HEK293T (cell line): ENCODE measurements around the gene VAV1.
A peak's percentile ranks its signal among the peaks of the same experiment; 100 is the strongest.

Experiments
- CTCF ChIA-PET: fragments of 350-600 bp; formaldehyde crosslinking; extraction: SDS; loops from one replicate; lab custom pipeline; 2021; ENCODE audit warnings: antibody characterized with exemption, inconsistent platforms; lab: Yijun Ruan, JAX
- POLR2A ChIA-PET: fragments of 350-600 bp; formaldehyde crosslinking; extraction: SDS; loops from one replicate; lab custom pipeline; 2020; ENCODE audit warnings: antibody characterized with exemption, inconsistent platforms; lab: Yijun Ruan, JAX
- DNase-seq: peaks from one replicate; pipeline ENCODE4 v3.0.0; 2012; ENCODE audit warnings: mixed read lengths; ENCODE audit errors: extremely low spot score
- ARNT ChIP-seq: fragments of 450-650 bp; IDR thresholded peaks from 2 replicates; pipeline ENCODE4 v1.6.1; 2017; ENCODE audit warnings: mild to moderate bottlenecking
- BHLHE40 ChIP-seq: fragments of 450-650 bp; IDR thresholded peaks from 2 replicates; pipeline ENCODE4 v1.6.1; 2016; ENCODE audit warnings: mild to moderate bottlenecking, moderate library complexity, borderline replicate concordance
- CTBP1 ChIP-seq: fragments of 450-650 bp; IDR thresholded peaks from 2 replicates; pipeline ENCODE4 v1.6.1; 2016; ENCODE audit warnings: borderline replicate concordance
- ELF4 ChIP-seq: fragments of 450-650 bp; IDR thresholded peaks from 2 replicates; pipeline ENCODE4 v1.6.1; 2017; ENCODE audit warnings: antibody characterized with exemption
- FOXA1 ChIP-seq: fragments of 450-650 bp; IDR thresholded peaks from 2 replicates; pipeline ENCODE4 v1.6.1; 2016; ENCODE audit warnings: mild to moderate bottlenecking
- FOXK2 ChIP-seq: fragments of 450-650 bp; IDR thresholded peaks from 2 replicates; pipeline ENCODE4 v1.6.1; 2016; ENCODE audit warnings: mild to moderate bottlenecking
- FOXM1 ChIP-seq: fragments of 450-650 bp; IDR thresholded peaks from 2 replicates; pipeline ENCODE4 v1.6.1; 2017; ENCODE audit warnings: mild to moderate bottlenecking, borderline replicate concordance
- HDGF ChIP-seq: fragments of 450-650 bp; IDR thresholded peaks from 2 replicates; pipeline ENCODE4 v1.6.1; 2017; ENCODE audit warnings: antibody characterized with exemption, borderline replicate concordance
- L3MBTL2 ChIP-seq: fragments of 450-650 bp; conservative IDR thresholded peaks from 2 replicates; pipeline ENCODE4 v1.6.1; 2016; ENCODE audit warnings: mild to moderate bottlenecking
- LEF1 ChIP-seq: fragments of 450-650 bp; IDR thresholded peaks from 2 replicates; pipeline ENCODE4 v1.6.1; 2017; ENCODE audit warnings: mild to moderate bottlenecking, borderline replicate concordance
- NFRKB ChIP-seq: fragments of 450-650 bp; IDR thresholded peaks from 2 replicates; pipeline ENCODE4 v1.6.1; 2016; ENCODE audit warnings: mild to moderate bottlenecking, moderate library complexity
- SP1 ChIP-seq: fragments of 450-650 bp; IDR thresholded peaks from 2 replicates; pipeline ENCODE4 v1.6.1; 2017
- SUZ12 ChIP-seq: fragments of 450-650 bp; IDR thresholded peaks from 2 replicates; pipeline ENCODE4 v1.6.1; 2016; ENCODE audit warnings: mild to moderate bottlenecking
- TARDBP ChIP-seq: fragments of 450-650 bp; IDR thresholded peaks from 2 replicates; pipeline ENCODE4 v1.6.1; 2016
- ZNF384 ChIP-seq: fragments of 450-650 bp; IDR thresholded peaks from 2 replicates; pipeline ENCODE4 v1.6.1; 2016
- TF ChIP-seq, protein P1 (sequence below): fragments of 450-650 bp; IDR thresholded peaks from 2 replicates; pipeline ENCODE4 v1.6.1; 2016

VAV1 gene

DNA sequence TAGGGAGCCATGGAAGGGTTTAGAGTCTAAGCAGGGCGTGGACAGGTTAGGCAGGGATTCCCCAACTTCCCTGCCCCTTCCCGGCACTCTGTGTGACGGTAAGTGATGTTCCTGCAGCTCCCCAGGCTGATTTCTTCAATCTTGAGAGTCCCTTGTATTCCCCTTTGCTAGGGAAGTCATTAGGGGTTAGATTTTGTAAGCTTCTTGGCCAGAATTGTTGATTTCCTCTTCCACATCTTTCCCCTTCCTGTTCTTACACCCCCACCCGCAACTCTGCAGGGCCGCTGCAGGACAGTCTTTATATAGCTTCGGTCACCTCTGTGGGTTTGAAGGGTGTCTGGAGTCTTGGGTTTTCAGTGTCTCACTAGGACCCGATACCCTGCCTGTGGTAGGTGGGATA is 104.2 kb downstream of the VAV1 start:
- ChIA-PET POLR2A (no interaction called here), CTCF (no interaction called here)

DNA sequence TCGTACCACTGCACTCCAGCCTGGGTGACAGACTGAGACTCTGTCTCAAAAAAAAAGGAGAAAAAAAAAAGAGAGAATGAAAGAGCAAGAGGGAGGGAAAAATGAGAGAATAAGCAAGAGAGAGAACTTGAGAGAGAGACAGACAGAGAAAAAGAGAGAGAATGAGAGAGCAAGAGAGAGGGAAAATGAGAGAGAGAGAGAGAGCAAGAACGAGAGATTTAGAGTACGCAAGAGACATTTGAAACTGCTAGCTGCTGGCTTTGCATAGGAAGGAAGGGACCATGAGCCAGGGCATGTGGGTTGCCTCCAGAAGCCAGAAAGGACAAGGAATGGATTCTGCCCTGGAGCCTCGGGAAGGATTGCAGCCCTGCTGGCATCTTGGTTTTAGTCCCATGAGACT is 105.3 kb downstream of the VAV1 start:
- no peak for DNase-seq
- no peak for TF ChIP-seq ARNT
- TF ChIP-seq ELF4, result no peak
- no peak for TF ChIP-seq NFRKB
- no peak for TF ChIP-seq SUZ12
- TF ChIP-seq, protein P1, sequence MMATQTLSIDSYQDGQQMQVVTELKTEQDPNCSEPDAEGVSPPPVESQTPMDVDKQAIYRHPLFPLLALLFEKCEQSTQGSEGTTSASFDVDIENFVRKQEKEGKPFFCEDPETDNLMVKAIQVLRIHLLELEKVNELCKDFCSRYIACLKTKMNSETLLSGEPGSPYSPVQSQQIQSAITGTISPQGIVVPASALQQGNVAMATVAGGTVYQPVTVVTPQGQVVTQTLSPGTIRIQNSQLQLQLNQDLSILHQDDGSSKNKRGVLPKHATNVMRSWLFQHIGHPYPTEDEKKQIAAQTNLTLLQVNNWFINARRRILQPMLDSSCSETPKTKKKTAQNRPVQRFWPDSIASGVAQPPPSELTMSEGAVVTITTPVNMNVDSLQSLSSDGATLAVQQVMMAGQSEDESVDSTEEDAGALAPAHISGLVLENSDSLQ, result no peak
- no peak for TF ChIP-seq FOXA1
- no peak for TF ChIP-seq TARDBP
- no peak for TF ChIP-seq FOXK2
- TF ChIP-seq CTBP1, result no peak
- ChIA-PET CTCF (no interaction called here), POLR2A (no interaction called here)

More for the DNA sequence above, 104.2 kb downstream of the VAV1 start:
- TF ChIP-seq TARDBP, result no peak
- TF ChIP-seq L3MBTL2, result no peak
- TF ChIP-seq ELF4, result no peak
- no peak for TF ChIP-seq LEF1
- no peak for TF ChIP-seq ZNF384
- no peak for TF ChIP-seq BHLHE40
- TF ChIP-seq CTBP1, result no peak
- TF ChIP-seq ARNT, result no peak
- TF ChIP-seq, protein P1, result no peak
- no peak for DNase-seq

DNA sequence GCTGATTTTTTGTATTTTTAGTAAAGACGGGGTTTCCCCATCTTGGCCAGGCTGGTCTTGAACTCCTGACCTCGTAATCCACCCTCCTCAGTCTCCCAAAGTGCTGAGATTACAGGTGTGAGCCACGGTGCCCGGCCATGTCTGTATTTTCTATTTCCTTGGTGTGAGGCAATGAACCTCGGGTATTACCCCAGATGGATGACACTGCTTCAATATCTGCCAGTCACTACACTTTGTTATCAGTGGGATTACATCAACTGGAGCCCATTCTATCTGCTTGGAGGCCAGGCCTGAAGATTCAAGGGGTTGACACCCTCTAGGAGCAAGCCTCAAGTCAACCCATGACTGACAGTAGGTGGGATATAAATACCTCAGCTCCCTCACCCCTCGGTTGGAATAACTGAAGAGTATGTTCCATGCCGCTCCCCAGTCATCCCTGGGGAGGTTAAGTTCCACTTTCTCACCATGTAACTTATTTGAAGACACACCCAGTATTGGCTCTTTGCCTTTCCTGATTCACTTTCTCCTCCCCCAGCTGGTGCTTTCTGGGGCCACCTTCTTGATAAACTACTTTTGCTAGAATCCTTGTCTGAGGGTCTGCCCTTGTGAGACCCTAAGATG is 113.9 kb downstream of the VAV1 start:
- no peak for DNase-seq
- ChIA-PET CTCF (no interaction called here), POLR2A (no interaction called here)
- no peak for TF ChIP-seq L3MBTL2
- no peak for TF ChIP-seq ARNT
- no peak for TF ChIP-seq FOXM1
- TF ChIP-seq BHLHE40, result no peak
- TF ChIP-seq, protein P1, result no peak
- TF ChIP-seq HDGF, result no peak
- TF ChIP-seq NFRKB, result no peak

DNA sequence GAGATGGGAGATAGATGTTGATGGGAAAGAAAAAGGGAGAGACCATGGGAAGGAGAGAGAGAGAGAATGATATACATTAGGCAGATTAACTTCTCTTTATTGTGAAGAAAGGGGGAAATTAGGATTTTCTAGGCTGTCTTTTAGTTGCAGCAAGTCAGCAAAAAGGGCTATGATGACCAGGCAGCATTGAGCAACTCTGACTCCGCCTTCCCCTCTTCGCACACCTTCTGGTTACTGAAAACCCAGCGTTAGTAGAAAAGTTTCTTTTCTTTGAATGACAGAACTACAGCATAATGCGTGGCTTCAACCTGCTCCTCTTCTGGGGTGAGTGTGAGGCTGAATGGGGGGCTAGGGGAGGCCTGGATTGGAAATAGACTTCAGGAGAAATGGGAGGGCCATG is 114.8 kb downstream of the VAV1 start, which contains the start of gene ADGRE1:
Gene ADGRE1 (plus strand): TSS at position 264 of the 400 bp plus-strand sequence. CDS start 30 bp downstream, at position 294.
- DNase-seq, result no peak
- POLR2A ChIA-PET, result no interaction called here
- CTCF ChIA-PET, result no interaction called here
- no peak for TF ChIP-seq L3MBTL2
- TF ChIP-seq, protein P1, result no peak
- TF ChIP-seq BHLHE40, result no peak
- TF ChIP-seq ZNF384, result no peak
- TF ChIP-seq TARDBP, result no peak
- no peak for TF ChIP-seq FOXK2
- TF ChIP-seq ARNT, result no peak
- TF ChIP-seq CTBP1, result no peak
- TF ChIP-seq FOXA1, result no peak
- no peak for TF ChIP-seq FOXM1
- no peak for TF ChIP-seq SP1
- no peak for TF ChIP-seq HDGF
- no peak for TF ChIP-seq SUZ12

DNA sequence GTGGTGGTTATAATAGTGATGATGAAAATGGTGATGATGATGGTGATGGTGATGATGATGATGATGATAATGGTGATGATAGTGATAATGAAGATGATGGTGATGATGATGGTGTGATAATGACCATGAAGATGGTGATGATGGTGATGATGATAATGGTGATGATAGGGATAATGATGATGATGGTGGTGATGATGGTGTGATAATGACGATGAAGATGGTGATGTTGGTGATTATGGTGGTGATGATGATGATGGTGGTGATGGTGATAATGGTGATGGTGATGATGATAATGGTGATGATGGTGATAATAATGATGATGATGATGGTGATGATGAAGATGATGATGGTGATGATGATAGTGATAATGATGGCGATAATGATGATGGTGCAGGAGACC is 116.5 kb downstream of the VAV1 start:
- TF ChIP-seq ARNT (no peak), FOXA1 (no peak), CTBP1 (peak; percentile 70; the same call in 1 of the 2 replicates)
- ChIA-PET POLR2A (no interaction called here), CTCF (interaction anchor here (0.6 kb wide), 1 partner anchor 8 kb away, joined by 3 read pairs; no protein-coding TSS in a partner anchor)
- DNase-seq, result no peak

DNA sequence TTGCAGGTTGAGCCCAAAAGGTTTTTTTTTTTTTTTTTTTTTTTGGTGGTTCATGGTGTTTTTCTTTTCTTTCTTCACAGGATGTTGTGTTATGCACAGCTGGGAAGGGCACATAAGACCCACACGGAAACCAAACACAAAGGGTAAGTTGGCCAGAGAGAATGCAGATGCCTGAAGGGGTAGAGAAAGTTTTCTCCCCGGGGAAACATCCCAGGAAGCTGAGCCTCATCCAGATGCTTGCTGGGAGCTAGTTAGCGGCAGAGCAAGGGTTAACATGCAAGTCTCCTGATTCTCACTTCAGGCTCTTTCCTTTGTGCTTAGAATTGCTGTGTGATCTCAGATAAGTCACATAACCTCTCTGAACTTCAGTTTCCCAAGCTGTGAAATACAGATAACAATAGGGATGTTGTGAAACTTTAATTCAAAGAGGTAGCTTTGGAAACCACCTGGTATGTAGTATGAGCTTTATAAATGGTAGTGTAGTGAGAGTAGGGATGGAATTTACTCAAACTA is 117.9 kb downstream of the VAV1 start:
- POLR2A ChIA-PET, result no interaction called here
- TF ChIP-seq FOXA1 (no peak), ELF4 (no peak), LEF1 (no peak), ARNT (no peak), SP1 (no peak), ZNF384 (no peak), HDGF (no peak), BHLHE40 (no peak), TARDBP (no peak)
- TF ChIP-seq, protein P1, result no peak
- DNase-seq, result no peak
- CTCF ChIA-PET, result no interaction called here
